Effector memory CD4-positive, alpha-beta T cell (primary cell): ENCODE data around the gene CSHL1.
A peak's percentile ranks its signal among the peaks of the same experiment; 100 is the strongest.

Source experiments
- DNase-seq, 3 donors: peaks; one replicate each; pipeline ENCODE4 v3.0.0-alpha.2; 2020
- H3K27ac ChIP-seq: 2 replicates; pipeline ENCODE4 v1.7.0; 2013; ENCODE audit warnings: mild to moderate bottlenecking, low read length, moderate library complexity; ENCODE audit not compliant: insufficient read depth, poor library complexity, severe bottlenecking
- H3K27me3 ChIP-seq: replicated peaks from 2 replicates; pipeline ENCODE4 v1.7.0; 2013; ENCODE audit warnings: mild to moderate bottlenecking, low read length; ENCODE audit not compliant: insufficient read depth, control insufficient read depth, poor library complexity, severe bottlenecking
- H3K36me3 ChIP-seq: 2 replicates; pipeline ENCODE4 v1.7.0; 2013; ENCODE audit warnings: mild to moderate bottlenecking, low read length, moderate library complexity; ENCODE audit not compliant: control insufficient read depth, insufficient read depth
- H3K4me1 ChIP-seq: 2 replicates; pipeline ENCODE4 v1.7.0; 2013; ENCODE audit warnings: low read length, mild to moderate bottlenecking; ENCODE audit not compliant: control insufficient read depth, insufficient read depth, poor library complexity, severe bottlenecking
- H3K4me3 ChIP-seq: 2 replicates; pipeline ENCODE4 v1.7.0; 2013; ENCODE audit warnings: low read length, low read depth, mild to moderate bottlenecking; ENCODE audit not compliant: insufficient read depth, poor library complexity, severe bottlenecking
- H3K9me3 ChIP-seq: 2 replicates; pipeline ENCODE4 v1.7.0; 2013; ENCODE audit warnings: mild to moderate bottlenecking, low read length, moderate library complexity; ENCODE audit not compliant: control insufficient read depth
- total RNA-seq, 3 donors: gene quantifications; one replicate each; lab custom pipeline; 2026; lab: John Stamatoyannopoulos, UW

The CSHL1 gene
- total RNA-seq, result 0 reads per million in 3 donors

GRCh38 chr17:63911041-63911635 lies at the start of gene CSHL1:
Gene CSHL1 (minus strand): TSS chr17:63911258. CDS start chr17:63911196, 62 bp downstream.
- no peak within 1 kb of the TSS for H3K4me3 ChIP-seq
- DNase-seq, result no peak
- no peak within 1 kb of the TSS for H3K27ac ChIP-seq
- no peaks in the 10 kb centered on the region for H3K27me3 ChIP-seq
- H3K4me1 ChIP-seq, result no peaks in the 10 kb centered on the region
- H3K36me3 ChIP-seq, result no peaks in the 10 kb centered on the region
- H3K9me3 ChIP-seq, result no peaks in the 10 kb centered on the region

- H3K27me3 ChIP-seq, result no peaks in the 10 kb centered on the region
- no peak overlapping the region for H3K27ac ChIP-seq
- DNase-seq, result no peak
- H3K4me1 ChIP-seq, result peaks cover 3% of the 10 kb centered on the region
- H3K4me3 ChIP-seq, result no peak overlapping the region
- no peaks in the 10 kb centered on the region for H3K9me3 ChIP-seq
- H3K36me3 ChIP-seq, result no peaks in the 10 kb centered on the region
Observed at GRCh38 chr17:63960430-63960829, 49.4 kb upstream of the CSHL1 start.

GRCh38 chr17:63960006-63960405 lies 48.9 kb upstream of the CSHL1 start:
- no peaks in the 10 kb centered on the region for H3K9me3 ChIP-seq

GRCh38 chr17:63956296-63956920 lies 45.4 kb upstream of the CSHL1 start:
- H3K36me3 ChIP-seq, result no peaks in the 10 kb centered on the region
- no peak overlapping the region for H3K27ac ChIP-seq
- H3K4me3 ChIP-seq, result no peak overlapping the region
- H3K4me1 ChIP-seq, result peaks cover 16% of the 10 kb centered on the region
- no peak for DNase-seq
- no peaks in the 10 kb centered on the region for H3K9me3 ChIP-seq
- no peaks in the 10 kb centered on the region for H3K27me3 ChIP-seq

More at GRCh38 chr17:63960006-63960405, 48.9 kb upstream of the CSHL1 start:
- Histone ChIP-seq H3K36me3 (no peaks in the 10 kb centered on the region), H3K4me1 (peaks cover 3% of the 10 kb centered on the region), H3K27ac (no peak overlapping the region), H3K4me3 (no peak overlapping the region), H3K27me3 (no peaks in the 10 kb centered on the region)
- DNase-seq, result no peak

GRCh38 chr17:63955791-63956190 lies 44.7 kb upstream of the CSHL1 start:
- no peak overlapping the region for H3K27ac ChIP-seq
- H3K9me3 ChIP-seq, result no peaks in the 10 kb centered on the region
- H3K36me3 ChIP-seq, result no peaks in the 10 kb centered on the region
- no peaks in the 10 kb centered on the region for H3K27me3 ChIP-seq
- peaks cover 13% of the 10 kb centered on the region for H3K4me1 ChIP-seq
- DNase-seq, result no peak
- H3K4me3 ChIP-seq, result no peak overlapping the region

- Histone ChIP-seq H3K27ac (no peak overlapping the region), H3K36me3 (no peaks in the 10 kb centered on the region), H3K9me3 (no peaks in the 10 kb centered on the region), H3K4me1 (peaks cover 13% of the 10 kb centered on the region), H3K27me3 (no peaks in the 10 kb centered on the region), H3K4me3 (no peak overlapping the region)
- no peak for DNase-seq
Observed at GRCh38 chr17:63955232-63955631, 44.2 kb upstream of the CSHL1 start.

- Histone ChIP-seq H3K27ac (peak overlapping the region; percentile 26), H3K27me3 (no peaks in the 10 kb centered on the region), H3K4me3 (no peak overlapping the region), H3K36me3 (no peaks in the 10 kb centered on the region), H3K4me1 (peaks cover 13% of the 10 kb centered on the region), H3K9me3 (no peaks in the 10 kb centered on the region)
- peak in 1 of 3 donors; percentile 11 for DNase-seq
Observed at GRCh38 chr17:63954402-63955063, 43.5 kb upstream of the CSHL1 start.

- H3K27me3 ChIP-seq, result no peaks in the 10 kb centered on the region
- H3K27ac ChIP-seq, result no peak overlapping the region
- no peaks in the 10 kb centered on the region for H3K36me3 ChIP-seq
- no peaks in the 10 kb centered on the region for H3K9me3 ChIP-seq
- no peak overlapping the region for H3K4me3 ChIP-seq
- DNase-seq, result no peak
- H3K4me1 ChIP-seq, result peaks cover 23% of the 10 kb centered on the region
Observed at GRCh38 chr17:63950940-63951907, 40.2 kb upstream of the CSHL1 start.

GRCh38 chr17:63949576-63950250 lies 38.7 kb upstream of the CSHL1 start:
- no peaks in the 10 kb centered on the region for H3K9me3 ChIP-seq
- no peak overlapping the region for H3K4me3 ChIP-seq
- H3K4me1 ChIP-seq, result peaks cover 32% of the 10 kb centered on the region
- no peak for DNase-seq
- H3K27me3 ChIP-seq, result no peaks in the 10 kb centered on the region
- H3K36me3 ChIP-seq, result no peaks in the 10 kb centered on the region
- no peak overlapping the region for H3K27ac ChIP-seq
